Esophagus squamous epithelium (tissue), 5 donors: ENCODE measurements around the gene TRIM42. TPM values are rescaled to one million over a fixed set of nuclear protein-coding genes. Genes with fewer than 3 reads are reported as not detected.

Source experiments
- DNase-seq: peaks from one replicate; lab custom pipeline; 2025; lab: John Stamatoyannopoulos, UW
- H3K27ac ChIP-seq, 4 donors: fragments of 200-600 bp; sonication (generic); one replicate each; pipeline ENCODE4 v1.5.1; 2016 to 2019; ENCODE audit warnings: mild to moderate bottlenecking in 1 of 4
- H3K27me3 ChIP-seq, 4 donors: fragments of 200-600 bp; sonication (generic); 1 replicate in 3 of 4; 2 replicates in 1 of 4; pipeline versions ENCODE4 v1.5.1 to v1.6.0; 2017 to 2021; ENCODE audit warnings: antibody characterized with exemption in 1 of 4
- H3K36me3 ChIP-seq, 3 donors: fragments of 200-600 bp; sonication (generic); one replicate each; pipeline ENCODE4 v1.5.1; 2016 to 2019
- H3K4me1 ChIP-seq, 3 donors: fragments of 200-600 bp; sonication (generic); one replicate each; pipeline ENCODE4 v1.5.1; 2017 to 2019
- H3K4me3 ChIP-seq, 4 donors: fragments of 200-600 bp; sonication (generic); 1 replicate in 3 of 4; 2 replicates in 1 of 4; pipeline ENCODE4 v1.5.1; 2016 to 2019; ENCODE audit warnings: mild to moderate bottlenecking in 2 of 4, moderate library complexity in 1 of 4
- H3K9me3 ChIP-seq, 3 donors: fragments of 200-600 bp; sonication (generic); one replicate each; pipeline ENCODE4 v1.5.1; 2016 to 2019
- CTCF ChIP-seq, 6 experiments: fragments of 450-650 bp in 4 of 6; fragments of 200-600 bp in 2 of 6; sonication (generic) in 2 of 6; IDR thresholded peaks; one replicate each; pipeline ENCODE4 v1.5.1; 2016 to 2019; ENCODE audit warnings: antibody characterized with exemption in 6 of 6, mild to moderate bottlenecking in 4 of 6, moderate library complexity in 4 of 6
- POLR2A ChIP-seq, 4 donors: fragments of 450-650 bp; IDR thresholded peaks; one replicate each; pipeline ENCODE4 v1.6.1; 2017; ENCODE audit warnings: antibody characterized with exemption in 4 of 4, mild to moderate bottlenecking in 4 of 4, moderate library complexity in 3 of 4
- WGBS, 2 donors: methylation state at CpG; one replicate each; pipeline ENCODE4 v1.1.5; 2018; 5-methylcytosine and 5-hydroxymethylcytosine counted together
- intact Hi-C: fragments of 100-400 bp; cut with DNase I; formaldehyde crosslinking; loops from one replicate; pipeline ENCODE4 v1.15.0; 2022
- total RNA-seq, 4 donors: library from RNA; depleted of rRNA; stranded (reverse); fragments of >200 nt; gene quantifications; one replicate each; pipeline ENCODE4 v1.1.0, GENCODE V29; 2016
- donor health status: DM: yes; HTN: yes; CAD: no.

The TRIM42 gene
- total RNA-seq, 4 donors from 2014 or later = not detected

DNA sequence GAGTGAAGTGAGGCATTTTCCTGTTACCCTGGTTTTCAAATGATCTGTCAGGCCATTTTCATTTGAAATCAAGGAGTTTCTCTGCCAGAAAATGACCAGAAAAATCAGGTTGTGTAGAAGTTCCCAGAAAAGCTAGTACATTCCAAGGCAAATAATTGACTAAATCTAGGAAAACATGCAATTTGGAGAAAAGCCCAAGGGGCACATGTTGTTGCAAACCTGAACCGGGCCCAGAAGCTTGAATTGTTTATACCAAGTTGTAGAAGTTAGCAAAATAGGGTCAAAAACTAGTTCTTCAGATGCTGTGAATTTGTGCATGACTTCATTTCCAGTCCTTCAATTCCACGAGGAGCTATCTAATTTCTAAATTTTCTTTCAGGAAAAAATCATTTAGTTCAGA is 31.0 kb downstream of the TRIM42 start:
- DNase-seq = no peak
- 41 to 51% methylated on average over 2 of the region's 2 CpGs for WGBS, 2 donors
- TF ChIP-seq CTCF (IDR thresholded peaks at IDR 0.05) = no peak
- TF ChIP-seq POLR2A (IDR thresholded peaks at IDR 0.05) = no peak

GRCh38 chr3:140709751-140710150 is 31.9 kb downstream of the TRIM42 start:
- peaks cover 0 to 2% (median 0%) of the 10 kb centered on the region in 3 donors for H3K4me1 ChIP-seq
- no peaks in the 10 kb centered on the region for H3K9me3 ChIP-seq
- H3K4me3 ChIP-seq = no peak overlapping the region
- DNase-seq = no peak
- H3K27ac ChIP-seq = no peak overlapping the region
- no peaks in the 10 kb centered on the region for H3K27me3 ChIP-seq
- no peaks in the 10 kb centered on the region for H3K36me3 ChIP-seq
- intact Hi-C loops = no loop called here
- TF ChIP-seq POLR2A (IDR thresholded peaks at IDR 0.05) (no peak), CTCF (IDR thresholded peaks at IDR 0.05) (no peak)

More for the DNA sequence above, 31.0 kb downstream of the TRIM42 start:
- Histone ChIP-seq H3K4me3 (no peak overlapping the region), H3K4me1 (no peaks in the 10 kb centered on the region), H3K27ac (peak overlapping the region in 1 of 4 donors; percentile 11), H3K36me3 (no peaks in the 10 kb centered on the region), H3K27me3 (no peaks in the 10 kb centered on the region), H3K9me3 (no peaks in the 10 kb centered on the region)
- intact Hi-C loops = no loop called here

GRCh38 chr3:140710711-140711389 is 33.0 kb downstream of the TRIM42 start:
- 62 to 80% methylated on average over 1 to 2 of the region's 2 CpGs for WGBS, 2 donors
- TF ChIP-seq CTCF (IDR thresholded peaks at IDR 0.05) = no peak
- no peak for TF ChIP-seq POLR2A (IDR thresholded peaks at IDR 0.05)
- H3K36me3 ChIP-seq = no peaks in the 10 kb centered on the region
- no peak for DNase-seq
- no peak overlapping the region for H3K27ac ChIP-seq
- intact Hi-C loops = no loop called here
- no peak overlapping the region for H3K4me3 ChIP-seq
- no peaks in the 10 kb centered on the region for H3K27me3 ChIP-seq
- peaks cover 0 to 8% (median 0%) of the 10 kb centered on the region in 3 donors for H3K4me1 ChIP-seq
- H3K9me3 ChIP-seq = no peaks in the 10 kb centered on the region

DNA sequence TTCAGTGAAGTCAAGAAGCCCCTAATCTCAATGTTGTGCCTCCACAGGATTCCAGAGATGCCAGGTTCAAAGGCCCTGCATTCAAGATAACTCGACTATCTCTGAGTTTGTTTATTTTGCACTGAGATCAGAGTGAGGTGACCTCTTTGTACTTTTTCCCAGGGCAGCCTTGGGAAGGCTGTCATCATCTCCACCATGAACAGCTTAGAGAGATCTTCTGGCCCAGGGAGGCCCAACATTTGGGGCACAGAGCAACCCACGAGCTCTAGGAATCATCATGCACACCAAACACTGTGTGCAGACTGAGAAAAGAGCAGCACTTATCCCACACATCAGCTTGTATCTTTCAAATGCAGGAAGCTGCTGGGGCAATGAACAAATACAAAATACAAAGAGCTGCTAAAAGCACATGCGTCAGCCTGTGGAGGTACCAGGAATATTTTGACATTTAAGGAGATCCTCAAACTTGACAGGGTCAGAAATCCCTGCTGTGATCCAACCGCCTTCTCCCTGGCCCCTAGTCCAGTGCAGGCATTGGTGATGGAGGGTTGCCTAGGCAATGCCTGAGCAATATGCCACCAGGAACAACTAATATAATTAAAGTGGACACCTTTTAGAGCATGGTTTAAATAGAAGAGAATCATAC is 33.6 kb downstream of the TRIM42 start:
- H3K9me3 ChIP-seq = no peaks in the 10 kb centered on the region
- H3K4me3 ChIP-seq = no peak overlapping the region
- TF ChIP-seq POLR2A (IDR thresholded peaks at IDR 0.05) (no peak), CTCF (IDR thresholded peaks at IDR 0.05) (no peak)
- peaks cover 1 to 11% (median 2%) of the 10 kb centered on the region in 3 donors for H3K4me1 ChIP-seq
- H3K27ac ChIP-seq = no peak overlapping the region
- H3K27me3 ChIP-seq = no peaks in the 10 kb centered on the region
- intact Hi-C loops = no loop called here
- DNase-seq = no peak
- H3K36me3 ChIP-seq = no peaks in the 10 kb centered on the region
- 63 to 69% methylated on average over 4 of the region's 4 CpGs for WGBS, 2 donors

DNA sequence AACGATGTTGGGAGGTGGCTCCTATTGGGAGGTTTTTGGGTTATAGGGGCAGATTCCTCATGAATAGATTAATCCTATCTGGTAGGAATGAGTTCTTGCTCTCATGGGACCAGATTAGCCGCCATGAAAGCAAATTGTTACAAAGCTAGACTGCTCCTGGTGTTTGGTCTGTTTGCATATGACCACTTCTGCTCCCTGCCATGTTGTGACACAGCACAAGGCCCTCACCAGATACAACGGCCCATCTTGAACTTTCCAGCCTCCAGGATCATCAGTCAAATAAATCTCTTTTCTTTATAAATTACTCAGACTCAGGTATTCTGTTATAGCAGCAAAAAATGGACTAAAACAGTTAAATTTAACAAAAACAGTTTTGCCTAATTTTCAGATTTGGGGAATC is 34.4 kb downstream of the TRIM42 start:
- H3K9me3 ChIP-seq = no peaks in the 10 kb centered on the region
- H3K4me1 ChIP-seq = peaks cover 6 to 17% (median 7%) of the 10 kb centered on the region in 3 donors
- WGBS, 2 donors = 73 to 84% methylated on average over 3 of the region's 3 CpGs
- intact Hi-C loops = no loop called here
- TF ChIP-seq CTCF (IDR thresholded peaks at IDR 0.05) (no peak), POLR2A (IDR thresholded peaks at IDR 0.05) (no peak)
- no peaks in the 10 kb centered on the region for H3K36me3 ChIP-seq
- no peak overlapping the region for H3K4me3 ChIP-seq
- DNase-seq = no peak
- H3K27me3 ChIP-seq = no peaks in the 10 kb centered on the region
- H3K27ac ChIP-seq = no peak overlapping the region
